PFSK-1 (cell line): Measurements from ENCODE around the gene TBCD.

Experiments
- FOXP2 ChIP-seq: optimal IDR thresholded peaks from 2 replicates; pipeline ENCODE3; 2011; ENCODE audit warnings: borderline replicate concordance, control low read depth, inconsistent platforms; ENCODE audit not compliant: insufficient read depth; ENCODE audit errors: extremely low read length, extremely low read depth
- POLR2AphosphoS5 ChIP-seq: IDR thresholded peaks from 2 replicates; pipeline ENCODE4 v1.6.1; 2012; ENCODE audit warnings: low read depth, mild to moderate bottlenecking, control low read depth, low read length, moderate library complexity
- SIN3A ChIP-seq: IDR thresholded peaks from 2 replicates; pipeline ENCODE4 v1.6.1; 2012; ENCODE audit warnings: mild to moderate bottlenecking, low read length, moderate library complexity, borderline replicate concordance; ENCODE audit not compliant: insufficient read depth
- TAF1 ChIP-seq: IDR thresholded peaks from 2 replicates; pipeline ENCODE4 v1.6.1; 2012; ENCODE audit warnings: low read length, control low read depth, borderline replicate concordance; ENCODE audit not compliant: insufficient read depth
- TF ChIP-seq, protein P1 (sequence below), 2 experiments: IDR thresholded peaks; 2 replicates each; pipeline versions ENCODE4 v1.6.1 to v1.8.0; 2011 to 2012; ENCODE audit warnings: low read depth in 2 of 2, low read length in 2 of 2, control low read depth in 1 of 2, inconsistent platforms in 1 of 2, mild to moderate bottlenecking in 1 of 2, moderate library complexity in 1 of 2; ENCODE audit not compliant: insufficient read depth in 1 of 2

Gene TBCD

DNA sequence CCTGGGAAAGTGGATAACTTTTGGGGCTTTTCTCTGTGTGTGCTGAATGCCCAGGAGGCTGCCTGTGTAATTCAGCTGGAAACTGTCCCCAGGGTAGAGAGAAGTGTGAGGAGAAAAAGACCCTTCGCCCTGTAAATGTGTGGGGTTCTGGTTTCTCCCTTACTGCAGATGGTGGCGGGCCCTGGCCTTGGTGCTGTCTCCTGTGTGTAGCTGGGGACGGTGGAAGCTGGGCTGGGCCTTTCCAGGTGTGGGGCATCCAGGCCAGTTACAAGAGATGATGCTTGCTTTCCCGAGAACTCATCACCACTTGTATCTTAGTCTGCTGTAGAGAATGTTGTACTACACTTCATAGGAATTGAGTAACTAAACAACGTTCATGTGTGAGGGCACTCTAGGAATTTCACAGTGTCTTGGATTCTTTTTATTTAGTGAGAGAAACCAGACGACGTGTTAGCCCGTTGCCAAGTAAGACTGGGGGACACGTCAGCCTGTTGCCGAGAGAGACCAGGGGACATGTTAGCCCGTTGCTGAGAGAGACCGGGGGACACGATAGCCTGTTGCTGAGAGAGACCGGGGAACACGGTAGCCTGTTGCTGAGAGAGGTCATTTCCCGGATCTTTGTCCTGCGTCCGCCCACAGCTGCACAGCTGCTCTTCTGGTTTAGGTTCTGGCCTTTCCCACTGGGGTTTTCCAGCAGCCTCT is 43.1 kb downstream of the TBCD start:
- TF ChIP-seq, protein P1, sequence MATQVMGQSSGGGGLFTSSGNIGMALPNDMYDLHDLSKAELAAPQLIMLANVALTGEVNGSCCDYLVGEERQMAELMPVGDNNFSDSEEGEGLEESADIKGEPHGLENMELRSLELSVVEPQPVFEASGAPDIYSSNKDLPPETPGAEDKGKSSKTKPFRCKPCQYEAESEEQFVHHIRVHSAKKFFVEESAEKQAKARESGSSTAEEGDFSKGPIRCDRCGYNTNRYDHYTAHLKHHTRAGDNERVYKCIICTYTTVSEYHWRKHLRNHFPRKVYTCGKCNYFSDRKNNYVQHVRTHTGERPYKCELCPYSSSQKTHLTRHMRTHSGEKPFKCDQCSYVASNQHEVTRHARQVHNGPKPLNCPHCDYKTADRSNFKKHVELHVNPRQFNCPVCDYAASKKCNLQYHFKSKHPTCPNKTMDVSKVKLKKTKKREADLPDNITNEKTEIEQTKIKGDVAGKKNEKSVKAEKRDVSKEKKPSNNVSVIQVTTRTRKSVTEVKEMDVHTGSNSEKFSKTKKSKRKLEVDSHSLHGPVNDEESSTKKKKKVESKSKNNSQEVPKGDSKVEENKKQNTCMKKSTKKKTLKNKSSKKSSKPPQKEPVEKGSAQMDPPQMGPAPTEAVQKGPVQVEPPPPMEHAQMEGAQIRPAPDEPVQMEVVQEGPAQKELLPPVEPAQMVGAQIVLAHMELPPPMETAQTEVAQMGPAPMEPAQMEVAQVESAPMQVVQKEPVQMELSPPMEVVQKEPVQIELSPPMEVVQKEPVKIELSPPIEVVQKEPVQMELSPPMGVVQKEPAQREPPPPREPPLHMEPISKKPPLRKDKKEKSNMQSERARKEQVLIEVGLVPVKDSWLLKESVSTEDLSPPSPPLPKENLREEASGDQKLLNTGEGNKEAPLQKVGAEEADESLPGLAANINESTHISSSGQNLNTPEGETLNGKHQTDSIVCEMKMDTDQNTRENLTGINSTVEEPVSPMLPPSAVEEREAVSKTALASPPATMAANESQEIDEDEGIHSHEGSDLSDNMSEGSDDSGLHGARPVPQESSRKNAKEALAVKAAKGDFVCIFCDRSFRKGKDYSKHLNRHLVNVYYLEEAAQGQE (IDR thresholded peaks at IDR 0.05; ENCODE audit: insufficient read depth in 1 of 2, low read depth in 2 of 2, low read length in 2 of 2) = no peak

DNA sequence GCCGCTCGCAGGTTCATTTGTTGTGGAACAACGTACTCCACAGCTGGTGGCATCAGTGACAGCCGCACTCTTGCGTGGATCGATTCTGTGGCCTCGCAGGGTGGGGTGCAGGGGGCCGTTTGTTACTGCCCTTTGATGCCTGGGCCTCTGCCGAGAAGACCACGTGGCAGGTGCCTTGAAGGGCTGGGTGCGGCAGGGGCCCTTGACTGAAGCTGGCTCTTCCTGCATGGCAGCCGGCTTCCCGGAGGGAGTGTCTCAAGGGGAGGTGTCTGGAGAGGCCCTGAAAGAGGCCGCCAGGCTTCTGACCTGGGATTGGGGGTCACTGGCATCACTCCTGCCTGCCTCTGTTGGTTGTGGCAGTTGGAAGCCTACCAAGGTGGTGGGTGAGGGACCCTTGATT is 43.8 kb downstream of the TBCD start:
- TF ChIP-seq POLR2AphosphoS5 (no peak), SIN3A (no peak), FOXP2 (no peak), TAF1 (no peak)
- TF ChIP-seq, protein P1 (IDR thresholded peaks at IDR 0.05; ENCODE audit: insufficient read depth in 1 of 2, low read depth in 2 of 2, low read length in 2 of 2) = no peak

DNA sequence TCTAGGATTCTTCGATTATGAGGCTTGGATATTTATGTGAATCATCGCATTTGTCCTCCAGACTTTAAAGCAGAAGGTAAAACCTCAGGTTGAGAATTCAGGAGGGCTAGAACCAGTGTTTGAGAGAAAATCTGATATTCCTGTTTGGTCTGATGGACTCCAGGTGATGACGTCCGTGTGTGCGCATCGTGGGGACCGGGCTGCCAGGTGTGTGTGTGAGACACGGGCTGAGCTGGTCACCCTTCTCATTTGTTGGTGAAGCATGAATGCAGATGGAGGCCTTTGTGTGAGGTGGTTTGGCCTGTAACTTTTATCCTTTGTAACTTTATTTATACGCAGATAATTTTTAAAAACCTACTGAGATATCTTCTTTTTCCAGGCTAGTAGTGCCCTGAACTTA is 45.2 kb downstream of the TBCD start:
- TF ChIP-seq TAF1 (no peak), SIN3A (no peak), POLR2AphosphoS5 (no peak), FOXP2 (no peak)
- TF ChIP-seq, protein P1 (IDR thresholded peaks at IDR 0.05; ENCODE audit: insufficient read depth in 1 of 2, low read depth in 2 of 2, low read length in 2 of 2) = no peak

DNA sequence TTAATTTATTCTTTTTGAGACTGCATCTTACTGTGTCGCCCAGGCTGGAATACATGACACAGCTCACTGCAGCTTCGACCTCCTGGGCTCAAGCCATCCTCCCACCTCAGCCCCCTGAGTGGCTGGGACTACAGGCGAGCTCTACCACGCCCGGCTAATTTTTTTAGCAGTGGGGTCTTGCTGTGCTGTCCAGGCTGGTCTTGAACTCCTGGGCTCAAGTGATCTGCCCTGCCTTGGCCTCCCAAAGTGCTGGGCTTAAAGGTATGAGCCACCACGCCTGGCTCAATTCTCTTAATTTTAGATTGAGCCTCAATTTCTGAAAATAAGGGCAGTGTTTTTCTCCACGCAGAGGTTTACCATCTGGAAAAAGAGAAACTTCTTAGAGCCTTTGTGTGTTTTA is 46.9 kb downstream of the TBCD start:
- TF ChIP-seq SIN3A = no peak
- TF ChIP-seq, protein P1 (IDR thresholded peaks at IDR 0.05; ENCODE audit: insufficient read depth in 1 of 2, low read depth in 2 of 2, low read length in 2 of 2) = no peak
- no peak for TF ChIP-seq TAF1
- TF ChIP-seq POLR2AphosphoS5 = no peak
- no peak for TF ChIP-seq FOXP2

DNA sequence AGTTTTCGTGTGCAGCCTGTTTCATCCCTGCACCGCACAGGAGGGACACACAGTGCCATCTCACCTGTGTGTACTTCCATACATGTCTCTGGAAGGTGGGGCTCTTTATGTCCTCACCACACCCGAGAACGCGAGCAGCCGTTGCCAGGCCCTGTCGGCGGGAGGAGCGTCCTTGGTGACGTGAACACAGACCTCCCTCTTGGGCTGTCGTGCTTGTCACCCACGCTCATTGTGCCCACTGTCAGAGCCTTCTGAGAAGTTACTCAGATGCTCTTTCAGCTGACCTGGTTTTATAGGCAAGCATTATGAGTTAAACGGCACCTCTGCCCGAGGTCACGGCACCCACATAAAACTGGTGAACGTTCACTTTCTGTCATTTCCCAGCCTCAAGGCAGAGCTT is 47.7 kb downstream of the TBCD start:
- no peak for TF ChIP-seq TAF1
- TF ChIP-seq FOXP2 = no peak
- TF ChIP-seq, protein P1 (IDR thresholded peaks at IDR 0.05; ENCODE audit: insufficient read depth in 1 of 2, low read depth in 2 of 2, low read length in 2 of 2) = no peak
- no peak for TF ChIP-seq POLR2AphosphoS5
- no peak for TF ChIP-seq SIN3A
